Measurements from ENCODE around the gene STX11. TPM values are rescaled to one million over a fixed set of nuclear protein-coding genes. Genes with fewer than 3 reads are reported as not detected.

STX11 gene
- total RNA-seq, 2 donors from 2014 or later: 16.1 to 26.7 TPM

DNA sequence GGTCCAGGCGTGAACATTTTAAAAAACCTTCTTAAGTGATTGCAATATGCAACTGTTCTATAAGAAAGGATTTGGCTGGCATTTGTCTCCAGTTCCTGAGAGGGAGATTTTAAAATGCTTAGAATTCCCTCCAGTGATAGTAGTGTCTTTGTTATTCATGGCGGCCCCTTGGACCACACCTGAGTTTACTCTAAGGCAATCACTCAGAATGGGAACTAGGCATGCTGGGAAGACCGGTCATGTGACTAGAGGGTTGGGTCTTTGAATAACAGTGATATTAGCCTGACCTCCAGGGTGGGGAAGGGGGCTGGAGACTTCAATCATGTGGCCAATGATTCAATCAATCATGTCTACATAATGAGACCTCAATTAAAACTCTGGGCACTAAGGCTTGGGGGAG lies 84.1 kb downstream of the STX11 start:
- DNase-seq (no peak), ATAC-seq (no peak)
- H3K4me1 Mint-ChIP-seq: no peaks in the 10 kb centered on the region
- no peaks in the 10 kb centered on the region for H3K36me3 Mint-ChIP-seq (ENCODE audit: low read depth)
- H3K9me3 ChIP-seq (ENCODE audit: control insufficient read depth, low read length, poor library complexity, severe bottlenecking): no peaks in the 10 kb centered on the region
- no peak overlapping the region for H3K4me3 Mint-ChIP-seq
- H3K27ac Mint-ChIP-seq: no peak overlapping the region
- H3K27me3 Mint-ChIP-seq: no peaks in the 10 kb centered on the region

DNA sequence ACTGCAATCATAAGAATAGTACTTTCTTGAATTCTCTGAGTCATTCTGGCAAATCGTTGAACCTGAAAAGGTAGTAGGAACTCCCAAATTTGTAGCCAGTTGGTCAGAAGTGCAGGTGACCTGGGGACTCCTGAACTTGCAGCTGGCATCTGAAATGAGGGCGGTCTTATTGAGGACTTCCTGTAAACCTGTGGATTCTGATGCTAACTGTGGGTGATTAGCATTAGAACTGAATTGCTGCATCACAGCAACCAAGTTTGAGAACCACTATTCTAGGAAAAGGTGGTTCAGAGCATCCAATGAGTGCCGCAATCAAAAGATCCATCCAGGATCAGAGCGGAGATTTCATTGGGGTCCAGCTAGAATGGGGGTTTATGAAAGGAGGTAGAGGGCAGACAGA lies 84.6 kb downstream of the STX11 start:
- no peak for DNase-seq
- H3K4me1 Mint-ChIP-seq: no peaks in the 10 kb centered on the region

More for the DNA sequence above, 84.6 kb downstream of the STX11 start:
- H3K9me3 ChIP-seq (ENCODE audit: control insufficient read depth, low read length, poor library complexity, severe bottlenecking): no peaks in the 10 kb centered on the region
- ATAC-seq: no peak
- Mint-ChIP-seq H3K27ac (no peak overlapping the region), H3K27me3 (no peaks in the 10 kb centered on the region), H3K36me3 (ENCODE audit: low read depth) (no peaks in the 10 kb centered on the region), H3K4me3 (no peak overlapping the region)

Other genes starting within 250 kb of the STX11 start
- gene PLAGL1, start 142.3 kb upstream of the STX11 start, total RNA-seq: 1 to 10 TPM; 3.3 to 6.3 TPM
- 100 to 1,000 TPM; 143 to 175 TPM for gene SF3B5, start 54.9 kb upstream of the STX11 start, total RNA-seq
- gene UTRN, start 134.8 kb downstream of the STX11 start, total RNA-seq: 100 to 1,000 TPM; 207 to 232 TPM

Data from T-helper 17 cell (primary cell).